HG02973 (cell line): ENCODE data around the gene NAPSA.
"Not testable (repeated sequence)": the region's sequence is repeated elsewhere in the genome, so short reads cannot be mapped to it uniquely, and the experiment has no call there.

Experiments
- ATAC-seq: cut with Tn5 transposase; IDR thresholded peaks from one replicate; pipeline ENCODE4 v1.9.1; 2021; ENCODE audit warnings: moderate library complexity; ENCODE audit not compliant: unreplicated experiment

Gene NAPSA

DNA sequence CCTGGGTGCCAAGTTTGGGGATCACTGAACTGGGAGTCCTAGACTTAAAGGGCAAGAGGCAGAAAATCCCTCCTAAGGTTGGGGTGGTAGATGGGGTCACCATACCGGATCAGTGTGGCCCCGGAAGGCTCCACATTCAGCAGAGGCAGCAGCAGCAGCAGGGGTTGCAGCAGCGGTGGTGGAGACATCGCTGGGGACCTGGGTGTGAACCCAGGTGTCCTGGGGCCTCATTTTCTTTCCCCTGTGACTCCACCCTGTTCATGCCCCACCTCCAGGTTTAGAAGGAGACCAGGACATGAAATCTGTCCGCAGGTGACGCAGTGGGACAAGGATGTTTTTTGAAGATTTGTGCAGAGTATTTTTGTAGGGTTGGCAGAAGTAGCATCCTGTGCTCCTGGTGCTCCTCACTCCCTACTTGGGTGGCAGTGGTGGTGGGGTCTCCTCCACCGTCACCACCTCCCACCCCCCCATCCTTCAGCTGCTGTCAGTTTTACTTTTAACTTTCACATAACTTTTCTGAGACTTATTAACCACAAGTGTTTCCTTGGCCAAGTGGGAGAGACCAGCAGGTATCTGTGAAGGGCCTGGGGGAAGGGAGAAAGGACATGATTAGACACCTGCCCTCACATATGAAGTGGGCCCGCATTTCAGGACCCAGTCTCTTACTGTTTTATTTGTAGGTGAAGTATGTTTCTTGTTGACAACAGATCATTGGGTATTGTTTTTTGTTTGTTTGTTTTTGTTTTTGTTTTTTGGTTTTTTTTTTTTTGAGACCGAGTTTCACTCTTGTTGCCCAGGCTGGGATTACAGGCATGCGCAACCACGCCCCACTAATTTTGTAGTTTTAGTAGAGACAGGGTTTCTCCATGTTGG lies at the start of gene NAPSA:
NAPSA (minus strand) TSS at position 206 of the 873 bp plus-strand sequence; CDS start at position 188, 18 bp downstream.
- no peak for ATAC-seq

DNA sequence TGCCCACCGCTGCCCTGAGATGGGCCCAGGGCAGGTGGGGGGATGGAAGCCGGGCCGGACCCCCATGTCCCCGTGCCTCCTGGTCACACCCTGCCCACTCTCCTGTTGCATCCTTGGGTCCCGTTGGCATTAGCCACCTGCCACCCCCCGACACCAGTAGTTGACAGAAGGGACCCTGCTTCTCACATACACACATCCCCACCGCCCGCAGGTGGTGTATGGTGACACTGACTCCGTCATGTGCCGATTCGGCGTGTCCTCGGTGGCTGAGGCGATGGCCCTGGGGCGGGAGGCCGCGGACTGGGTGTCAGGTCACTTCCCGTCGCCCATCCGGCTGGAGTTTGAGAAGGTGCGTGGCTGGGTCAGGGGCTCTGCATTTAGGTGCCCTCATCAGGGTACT lies 48.1 kb upstream of the NAPSA start:
- ATAC-seq: no peak

DNA sequence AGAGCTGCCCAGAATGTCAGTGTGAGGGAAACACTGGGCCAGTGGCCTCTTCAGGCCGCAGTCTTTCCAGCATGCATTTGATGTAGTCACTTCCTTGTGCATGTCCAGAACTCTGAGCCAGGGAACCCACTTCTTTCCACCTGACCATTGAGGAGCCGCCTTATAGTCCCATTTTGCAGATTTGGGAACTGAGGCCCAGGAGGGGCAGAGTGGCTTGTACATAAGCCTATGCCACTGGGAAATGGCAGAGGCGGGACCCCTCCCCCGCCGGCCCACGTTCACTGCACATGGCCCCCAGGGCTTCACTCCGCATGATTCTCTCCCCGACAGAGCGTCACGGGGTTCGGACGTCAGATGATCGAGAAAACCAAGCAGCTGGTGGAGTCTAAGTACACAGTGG lies 47.7 kb upstream of the NAPSA start:
- no peak for ATAC-seq

DNA sequence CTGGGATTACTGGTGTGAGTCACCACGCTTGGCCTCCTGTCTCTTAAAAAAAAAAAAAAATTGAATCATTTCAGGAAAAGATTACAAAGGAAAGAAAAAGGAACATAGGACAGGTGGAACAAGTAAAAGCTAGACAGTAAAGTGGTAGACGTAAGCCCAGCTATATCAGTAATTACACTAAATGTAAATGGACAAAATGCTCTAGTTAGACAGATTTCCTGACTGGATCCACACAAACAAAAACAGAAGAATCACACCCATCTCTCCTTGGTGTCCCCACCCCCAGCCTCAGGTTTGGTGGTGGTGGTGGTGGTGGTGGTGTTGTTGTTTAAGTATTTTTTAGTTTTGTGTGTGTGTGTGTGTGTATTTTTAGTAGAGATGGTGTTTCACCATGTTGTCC lies 47.0 kb upstream of the NAPSA start:
- no peak for ATAC-seq

DNA sequence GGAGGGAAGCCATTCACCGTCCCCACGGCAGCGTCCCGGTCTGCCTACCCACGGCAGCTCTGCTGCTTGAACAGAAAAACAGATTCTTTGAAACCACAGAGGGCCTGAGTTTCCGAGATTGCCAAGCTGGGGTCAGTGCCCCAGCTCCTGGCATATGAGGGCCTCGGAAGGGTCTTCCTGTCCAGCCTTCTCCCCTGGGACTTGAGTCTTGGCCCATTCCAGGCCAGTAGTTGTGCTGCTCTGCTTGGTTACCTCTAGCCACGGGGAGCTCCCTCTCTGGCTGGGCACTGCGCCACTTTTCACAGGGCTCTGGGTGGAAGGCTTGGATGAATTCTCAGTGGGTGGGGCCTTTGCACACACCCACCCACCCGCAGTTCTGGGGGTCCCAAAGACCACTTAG lies 44.7 kb upstream of the NAPSA start:
- ATAC-seq: no peak

DNA sequence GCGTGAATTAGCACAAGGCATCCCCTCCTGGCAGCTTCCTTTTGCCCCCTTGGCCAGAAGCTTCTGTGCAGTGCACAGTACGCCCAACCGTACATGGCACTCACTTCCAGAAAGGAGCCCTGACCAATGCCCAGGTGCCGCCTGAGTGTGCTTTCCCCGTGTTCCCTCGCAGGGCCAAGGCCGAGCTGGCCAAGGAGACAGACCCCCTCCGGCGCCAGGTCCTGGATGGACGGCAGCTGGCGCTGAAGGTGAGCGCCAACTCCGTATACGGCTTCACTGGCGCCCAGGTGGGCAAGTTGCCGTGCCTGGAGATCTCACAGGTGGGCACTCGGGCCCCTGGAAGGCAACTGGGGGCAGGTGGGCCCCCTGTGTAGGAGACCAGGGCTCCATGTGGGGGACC lies 43.9 kb upstream of the NAPSA start:
- no peak for ATAC-seq

DNA sequence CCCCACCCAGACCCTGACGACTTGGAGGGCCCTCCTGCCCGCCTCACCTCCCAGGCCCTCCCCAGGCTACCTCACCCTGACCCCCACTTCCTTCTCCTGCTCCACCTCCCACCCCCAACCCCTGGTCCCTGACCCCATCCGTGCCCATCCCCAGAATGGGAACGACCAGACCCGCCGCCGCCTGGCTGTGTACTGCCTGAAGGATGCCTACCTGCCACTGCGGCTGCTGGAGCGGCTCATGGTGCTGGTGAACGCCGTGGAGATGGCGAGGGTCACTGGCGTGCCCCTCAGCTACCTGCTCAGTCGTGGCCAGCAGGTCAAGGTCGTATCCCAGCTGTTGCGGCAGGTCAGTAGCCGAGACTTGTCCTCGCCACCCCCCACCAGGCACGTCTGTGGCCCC lies 41.4 kb upstream of the NAPSA start:
- ATAC-seq: no peak

DNA sequence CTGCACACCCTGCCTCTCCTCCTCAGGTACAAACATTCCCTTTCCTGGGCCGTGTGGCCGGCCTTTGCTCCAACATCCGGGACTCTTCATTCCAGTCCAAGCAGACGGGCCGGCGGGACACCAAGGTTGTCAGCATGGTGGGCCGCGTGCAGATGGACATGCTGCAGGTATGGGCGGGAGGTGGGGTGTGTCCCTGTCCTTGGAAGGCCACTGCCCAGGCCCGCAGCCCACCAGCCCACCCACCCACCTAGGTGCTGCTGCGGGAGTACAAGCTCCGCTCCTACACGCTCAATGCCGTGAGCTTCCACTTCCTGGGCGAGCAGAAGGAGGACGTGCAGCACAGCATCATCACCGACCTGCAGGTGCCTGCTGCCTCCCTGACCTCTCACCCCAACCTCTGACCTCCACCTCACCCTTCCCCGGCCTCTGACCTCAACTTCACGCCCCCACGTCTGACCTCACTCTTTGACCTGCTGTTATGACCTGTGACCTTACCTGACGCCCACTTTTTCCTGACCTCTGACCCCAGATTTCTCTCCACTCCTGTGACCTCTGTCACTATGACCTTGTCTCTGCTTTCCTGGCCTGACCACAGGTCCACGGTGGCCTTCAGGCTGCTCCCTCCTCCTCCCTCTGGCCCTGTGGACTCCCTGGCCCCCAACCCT lies 40.8 kb upstream of the NAPSA start:
- ATAC-seq: no peak

DNA sequence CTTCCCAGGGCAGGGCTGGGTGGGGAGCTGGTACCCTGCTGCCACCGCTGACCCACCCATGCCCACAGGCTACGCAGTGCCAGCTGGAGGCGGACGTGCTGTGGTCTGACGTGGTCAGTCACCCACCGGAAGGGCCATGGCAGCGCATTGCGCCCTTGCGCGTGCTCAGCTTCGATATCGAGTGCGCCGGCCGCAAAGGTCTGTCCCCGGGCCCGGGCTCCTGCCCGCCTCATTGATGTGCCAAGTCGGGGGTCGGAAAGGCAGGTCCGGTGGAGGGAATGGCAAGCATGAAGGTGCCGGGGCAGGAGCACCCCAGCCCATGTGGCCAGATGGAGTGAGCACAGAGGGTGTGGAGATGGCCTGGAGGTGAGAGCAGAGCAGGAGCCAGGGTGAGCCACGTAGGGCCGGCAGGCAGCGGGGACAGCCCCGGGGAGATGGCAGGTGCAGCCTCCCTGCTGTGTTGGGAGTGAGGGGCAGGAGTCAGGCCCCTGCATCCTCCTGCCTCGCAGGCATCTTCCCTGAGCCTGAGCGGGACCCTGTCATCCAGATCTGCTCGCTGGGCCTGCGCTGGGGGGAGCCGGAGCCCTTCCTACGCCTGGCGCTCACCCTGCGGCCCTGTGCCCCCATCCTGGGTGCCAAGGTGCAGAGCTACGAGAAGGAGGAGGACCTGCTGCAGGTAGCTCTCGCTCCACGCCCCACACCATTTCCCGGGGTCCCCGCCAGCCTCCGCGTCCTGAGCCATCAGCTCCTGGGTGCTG lies 37.3 kb upstream of the NAPSA start:
- no peak for ATAC-seq

DNA sequence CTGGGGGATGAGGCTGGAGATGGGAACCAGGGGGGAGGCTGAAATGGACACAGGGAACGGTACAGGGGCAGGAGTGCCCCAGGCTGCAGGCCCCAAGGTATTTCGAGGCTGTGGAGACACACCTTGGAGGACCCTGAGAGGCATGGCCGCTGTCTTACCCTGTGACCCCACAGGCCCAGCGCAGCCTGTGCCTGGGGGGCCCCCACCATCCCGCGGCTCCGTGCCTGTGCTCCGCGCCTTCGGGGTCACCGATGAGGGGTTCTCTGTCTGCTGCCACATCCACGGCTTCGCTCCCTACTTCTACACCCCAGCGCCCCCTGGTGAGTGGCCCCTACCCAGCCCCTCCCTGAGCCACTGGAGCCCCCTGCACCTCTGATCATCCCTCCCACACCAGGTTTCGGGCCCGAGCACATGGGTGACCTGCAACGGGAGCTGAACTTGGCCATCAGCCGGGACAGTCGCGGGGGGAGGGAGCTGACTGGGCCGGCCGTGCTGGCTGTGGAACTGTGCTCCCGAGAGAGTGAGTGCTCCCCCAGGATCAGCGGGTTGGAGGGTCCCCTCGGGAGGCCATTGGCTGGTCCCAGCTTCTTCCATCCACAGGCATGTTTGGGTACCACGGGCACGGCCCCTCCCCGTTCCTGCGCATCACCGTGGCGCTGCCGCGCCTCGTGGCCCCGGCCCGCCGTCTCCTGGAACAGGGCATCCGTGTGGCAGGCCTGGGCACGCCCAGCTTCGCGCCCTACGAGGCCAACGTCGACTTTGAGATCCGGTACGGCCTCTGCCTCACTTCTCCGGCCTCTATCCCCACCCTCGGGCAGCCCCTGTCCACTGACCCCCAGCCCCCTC lies 36.4 kb upstream of the NAPSA start:
- ATAC-seq: no peak

DNA sequence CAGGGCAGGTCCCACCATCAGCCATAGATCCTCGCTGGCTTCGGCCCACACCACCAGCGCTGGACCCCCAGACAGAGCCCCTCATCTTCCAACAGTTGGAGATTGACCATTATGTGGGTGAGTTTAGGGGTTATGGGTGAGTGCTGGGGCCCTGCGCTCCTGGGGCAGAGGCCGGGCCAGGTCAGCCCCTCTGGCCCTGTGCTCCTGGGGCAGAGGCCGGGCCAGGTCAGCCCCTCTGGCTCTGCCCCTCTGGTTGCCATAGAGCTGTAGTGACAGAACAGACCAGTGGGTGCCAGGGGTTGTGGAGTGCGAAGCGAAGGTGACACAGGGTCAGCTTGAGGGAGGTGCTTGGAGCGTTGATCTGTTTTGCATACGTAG lies 33.9 kb upstream of the NAPSA start:
- no peak for ATAC-seq

DNA sequence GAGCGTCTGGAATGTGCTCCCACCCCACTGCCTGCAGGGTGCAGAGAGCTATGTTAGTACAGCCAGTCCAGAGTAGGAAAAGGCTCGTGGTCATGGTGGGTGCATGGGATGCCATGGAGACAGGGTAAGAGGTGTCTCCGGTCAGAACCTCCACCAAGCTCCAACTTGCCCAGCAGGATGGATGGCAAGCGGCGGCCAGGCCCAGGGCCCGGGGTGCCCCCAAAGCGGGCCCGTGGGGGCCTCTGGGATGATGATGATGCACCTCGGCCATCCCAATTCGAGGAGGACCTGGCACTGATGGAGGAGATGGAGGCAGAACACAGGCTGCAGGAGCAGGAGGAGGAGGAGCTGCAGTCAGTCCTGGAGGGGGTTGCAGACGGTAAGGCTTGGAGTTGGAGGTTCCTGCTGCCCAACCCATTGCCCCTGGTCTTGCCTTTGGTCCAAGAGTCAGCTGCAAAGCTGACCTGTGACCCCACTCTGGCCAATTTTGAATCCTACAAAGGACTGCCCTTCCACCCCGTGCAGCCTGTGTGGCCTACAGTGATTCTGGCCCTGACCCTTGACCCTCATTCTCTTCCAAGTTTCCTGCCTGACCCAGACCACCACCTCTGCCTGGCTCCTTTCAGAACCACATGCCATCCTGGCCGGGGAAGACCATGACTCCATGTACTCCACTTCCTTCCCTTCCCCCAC lies 33.4 kb upstream of the NAPSA start:
- no peak for ATAC-seq

DNA sequence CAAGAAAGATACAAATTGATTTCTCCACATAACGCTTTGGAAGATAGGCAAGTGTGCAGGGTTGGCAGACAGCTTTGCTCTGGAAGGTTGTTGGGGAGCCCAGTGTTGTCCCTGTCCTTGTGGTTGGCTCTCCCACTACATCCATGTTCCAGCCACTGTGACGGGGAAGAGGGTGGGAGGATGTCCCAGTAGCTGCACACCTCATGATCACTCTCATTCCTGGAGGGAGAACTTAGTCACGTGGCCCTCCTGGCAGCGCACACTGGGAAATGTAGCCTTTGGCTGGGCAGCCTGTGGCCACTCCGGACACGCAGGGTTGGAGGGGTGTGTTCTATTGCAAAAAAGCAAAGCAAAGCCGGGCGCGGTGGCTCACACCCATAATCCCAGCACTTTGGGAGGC lies 28.6 kb upstream of the NAPSA start:
- ATAC-seq: no peak

DNA sequence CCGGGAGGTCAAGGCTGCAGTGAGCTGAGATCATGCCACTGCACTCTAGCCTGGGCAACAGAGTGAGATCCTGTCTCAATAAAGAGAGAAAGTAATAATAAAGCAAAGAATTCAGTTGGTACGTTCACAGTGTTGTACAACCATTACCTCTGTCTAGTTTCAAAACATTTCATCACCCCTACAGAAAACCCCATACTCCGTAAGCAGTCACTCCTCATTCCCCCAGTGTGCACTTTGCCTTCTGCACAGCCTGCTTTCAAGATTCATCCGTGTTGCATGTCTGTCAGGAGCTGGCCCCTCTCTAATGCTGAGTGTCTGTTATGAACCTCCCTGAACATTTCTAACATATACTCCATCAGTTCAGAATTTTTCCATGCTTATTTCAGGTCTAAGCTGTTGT lies 28.1 kb upstream of the NAPSA start:
- ATAC-seq: no peak

DNA sequence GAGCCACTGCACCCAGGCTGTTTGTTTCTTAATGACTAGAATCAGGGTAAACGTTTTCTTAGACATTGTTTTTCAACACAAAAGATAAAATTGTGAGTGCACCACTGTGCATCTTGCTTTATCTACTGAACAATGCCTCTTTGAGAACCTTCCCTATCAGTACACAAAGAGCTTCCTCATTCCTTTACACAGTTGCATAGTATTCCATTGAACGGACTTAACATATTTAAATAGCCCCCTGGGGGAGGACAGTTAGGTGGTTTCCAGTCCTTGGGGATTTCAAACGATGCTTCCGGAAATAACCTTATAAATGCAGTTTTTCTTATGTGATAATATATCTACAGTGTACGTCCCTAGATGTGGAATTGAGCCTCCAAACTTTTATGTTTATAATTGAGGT lies 27.3 kb upstream of the NAPSA start:
- ATAC-seq: no peak

DNA sequence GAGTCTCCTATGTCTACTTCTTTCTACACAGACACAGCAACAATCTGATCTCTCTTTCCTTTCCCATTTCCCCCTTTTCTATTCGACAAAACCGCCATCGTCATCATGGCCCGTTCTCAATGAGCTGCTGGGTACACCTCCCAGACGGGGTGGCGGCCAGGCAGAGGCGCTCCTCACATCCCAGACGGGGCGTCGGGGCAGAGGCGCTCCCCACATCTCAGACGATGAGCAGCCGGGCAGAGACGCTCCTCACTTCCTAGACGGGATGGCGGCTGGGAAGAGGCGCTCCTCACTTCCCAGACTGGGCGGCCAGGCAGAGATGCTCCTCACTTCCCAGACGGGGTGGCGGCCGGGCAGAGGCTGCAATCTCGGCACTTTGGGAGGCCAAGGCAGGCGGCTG lies 25.5 kb upstream of the NAPSA start:
- ATAC-seq: not testable (repeated sequence)

DNA sequence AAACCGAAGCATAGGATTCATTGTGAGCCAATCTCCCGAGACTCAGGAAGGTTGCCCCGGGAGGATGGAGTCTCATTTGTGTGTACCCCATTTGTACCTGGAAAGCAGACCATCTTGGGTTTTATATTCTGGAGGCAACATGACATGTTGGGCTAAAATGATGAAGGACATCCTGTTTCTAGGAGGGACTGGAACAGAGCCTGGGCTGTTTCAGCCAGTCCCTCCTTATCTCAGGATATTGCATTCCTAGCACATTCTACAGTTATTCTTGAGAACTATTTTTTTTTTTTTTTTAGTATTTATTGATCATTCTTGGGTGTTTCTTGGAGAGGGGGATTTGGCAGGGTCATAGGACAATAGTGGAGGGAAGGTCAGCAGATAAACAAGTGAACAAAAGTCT lies 24.9 kb upstream of the NAPSA start:
- not testable (repeated sequence) for ATAC-seq

DNA sequence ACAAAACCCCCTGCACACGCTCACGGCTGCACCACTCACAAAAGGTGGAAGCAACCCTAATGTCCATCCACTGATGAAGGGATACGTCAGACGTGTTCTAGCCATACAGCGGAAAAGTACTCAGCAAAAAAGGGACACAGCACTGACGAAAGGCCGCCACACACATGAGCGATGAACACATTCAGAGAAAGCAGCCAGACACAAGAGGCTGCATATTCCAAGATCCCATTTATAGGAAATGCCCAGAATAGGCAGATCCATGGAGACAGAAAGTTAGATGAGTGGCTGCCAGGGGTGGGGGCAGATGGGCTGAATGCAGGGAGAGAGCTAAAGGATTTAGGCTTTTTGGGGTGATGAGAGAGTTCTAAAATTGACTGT lies 22.4 kb upstream of the NAPSA start:
- no peak for ATAC-seq

DNA sequence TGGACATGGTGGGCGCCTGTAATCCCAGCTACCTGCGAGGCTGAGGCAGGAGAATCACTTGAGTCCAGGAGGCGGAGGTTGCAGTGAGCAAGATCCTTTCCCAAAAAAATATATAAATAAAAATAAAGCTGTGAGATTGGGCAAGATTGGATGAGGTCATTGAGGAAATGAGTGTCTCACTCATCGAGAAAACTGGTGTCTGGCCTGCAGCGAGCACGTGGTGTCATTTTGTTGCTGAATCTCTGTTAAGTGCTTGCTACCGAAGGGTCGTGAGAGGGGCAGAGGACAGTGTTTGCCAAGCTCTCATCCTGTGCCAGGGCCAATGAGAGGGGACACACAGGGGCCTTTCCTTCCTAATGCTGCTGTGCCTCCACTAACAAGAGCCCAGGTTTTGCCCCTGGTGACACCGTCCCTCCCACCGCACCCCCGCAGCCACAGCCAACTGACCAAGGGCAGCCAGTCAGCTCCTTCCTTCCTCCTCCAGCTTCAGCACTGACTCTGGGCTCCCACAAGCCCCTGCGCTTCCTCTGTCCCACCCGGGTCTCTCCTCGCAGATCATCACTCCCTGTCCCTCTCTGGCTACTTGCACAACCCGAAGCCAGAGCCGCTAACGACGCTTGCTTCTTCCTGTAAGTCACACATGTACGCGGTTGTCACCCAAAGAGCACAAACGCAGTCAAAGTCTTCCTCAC lies 21.9 kb upstream of the NAPSA start:
- no peak for ATAC-seq
